Measurements from ENCODE around the gene MRPL36.
"Not testable (repeated sequence)": the region's sequence is repeated elsewhere in the genome, so short reads cannot be mapped to it uniquely, and the experiment has no call there.

MRPL36 gene

DNA sequence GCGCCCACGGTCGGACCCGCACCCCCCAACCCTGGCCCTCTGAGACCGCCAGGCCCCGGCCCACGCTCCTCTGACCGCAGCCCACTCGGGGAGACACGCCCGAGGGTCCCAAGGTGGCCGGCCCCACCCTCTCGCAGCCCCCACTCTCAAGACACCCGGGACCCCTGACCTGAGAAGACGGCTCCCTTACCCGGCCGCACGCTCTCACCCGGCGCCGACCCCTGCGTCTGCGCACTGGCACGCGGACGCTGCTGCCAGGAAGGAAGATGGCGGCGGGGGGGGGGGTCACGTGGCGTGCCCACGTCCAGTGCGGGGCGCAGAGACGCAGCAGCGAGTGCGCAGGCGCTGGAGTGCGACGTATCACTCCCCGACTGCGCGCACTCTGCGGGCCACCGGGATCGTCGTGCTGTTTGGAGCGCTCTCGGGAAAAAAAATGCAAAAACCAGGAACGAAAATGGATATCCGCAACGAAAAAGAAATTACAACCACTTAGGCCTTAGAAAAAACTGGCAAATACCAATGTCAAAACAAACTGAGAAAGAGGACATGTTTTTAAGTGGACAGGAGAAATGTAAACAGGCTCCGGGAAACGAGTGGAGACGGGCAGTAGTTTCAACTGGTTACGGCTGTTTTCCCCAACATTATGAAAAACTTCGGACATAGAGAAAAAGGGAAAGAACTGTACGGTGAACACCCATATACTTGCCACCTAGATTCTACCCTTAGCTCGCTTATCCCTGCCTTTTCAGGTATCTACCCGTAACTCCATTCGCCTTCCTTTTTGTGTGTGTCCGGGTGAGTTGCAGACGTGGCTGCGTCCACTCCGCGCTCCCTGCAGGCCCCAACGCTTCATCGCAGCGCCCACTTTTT lies at the start of gene MRPL36:
TSS of gene MRPL36 (minus strand) at position 236 of the 870 bp plus-strand sequence. CDS start 902 bp downstream, outside the sequence.
- peak; percentile 93 for DNase-seq

DNA sequence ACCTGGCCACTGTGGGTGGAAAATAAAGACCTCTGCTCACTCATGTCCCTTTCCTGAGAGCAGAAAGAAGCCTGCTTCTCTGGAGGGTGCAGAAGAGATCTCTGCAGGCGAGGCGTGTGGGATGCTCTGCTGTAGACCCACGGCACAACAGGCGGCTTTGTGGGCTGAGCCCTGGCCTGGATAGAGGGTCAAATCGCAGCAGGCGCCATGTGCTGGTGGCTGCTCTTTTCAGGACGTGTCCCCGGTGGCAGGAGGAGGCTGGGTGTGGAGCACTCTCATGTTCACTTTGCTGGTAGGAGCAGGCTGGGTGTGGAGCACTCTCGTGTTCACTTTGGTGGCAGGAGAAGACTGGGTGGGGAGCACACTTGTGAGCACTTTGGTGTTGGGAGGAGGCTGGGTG lies 48.0 kb upstream of the MRPL36 start:
- DNase-seq, result no peak

DNA sequence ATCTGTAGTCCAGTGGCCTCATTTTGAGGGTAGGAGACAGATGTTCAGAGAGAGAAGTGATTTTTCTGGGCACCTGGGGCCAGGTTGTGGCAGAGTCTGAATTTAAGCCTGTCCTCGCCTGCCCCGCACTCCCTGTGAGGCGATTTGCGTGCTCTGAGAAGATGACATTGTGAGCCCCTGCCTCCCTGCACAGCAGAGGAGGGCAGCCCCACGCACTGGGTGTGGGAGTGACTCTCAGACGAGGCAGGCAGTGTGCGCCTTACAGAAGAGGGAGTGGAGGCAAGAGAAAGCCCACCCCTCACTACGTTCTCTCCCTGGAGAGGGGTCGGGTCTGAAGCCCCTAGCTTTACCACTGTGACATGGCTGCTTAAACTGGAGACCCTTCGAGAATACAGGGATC lies 47.4 kb upstream of the MRPL36 start:
- no peak for DNase-seq

DNA sequence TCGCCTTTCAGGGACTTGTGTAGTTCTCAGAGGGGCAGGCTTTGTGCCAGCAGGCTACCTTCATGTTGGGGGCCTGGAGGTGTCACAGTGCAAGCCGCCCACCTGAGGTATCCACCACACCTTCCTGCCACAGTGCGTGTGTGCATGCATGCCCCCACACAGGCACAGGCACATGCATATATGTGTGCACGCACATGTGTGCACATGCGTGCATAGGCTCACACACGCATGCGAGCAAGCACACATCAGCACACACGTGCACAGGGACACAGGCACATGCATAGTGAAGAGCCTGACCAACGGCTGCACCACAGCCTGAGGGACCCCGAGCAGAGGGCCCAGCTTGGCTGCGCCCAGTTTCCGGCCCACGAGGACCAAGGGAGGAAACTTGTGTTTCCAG lies 46.9 kb upstream of the MRPL36 start:
- no peak for DNase-seq

GRCh38 chr5:1845696-1846095 lies 46.1 kb upstream of the MRPL36 start:
- no peak for DNase-seq

GRCh38 chr5:1844708-1845436 lies 45.2 kb upstream of the MRPL36 start:
- DNase-seq, result no peak

GRCh38 chr5:1843761-1844160 lies 44.1 kb upstream of the MRPL36 start:
- DNase-seq, result not testable (repeated sequence)

- DNase-seq, result no peak
These were observed 42.6 kb upstream of the MRPL36 start for GRCh38 chr5:1842004-1842819.

- no peak for DNase-seq
These were observed 41.3 kb upstream of the MRPL36 start for GRCh38 chr5:1840741-1841521.

DNA sequence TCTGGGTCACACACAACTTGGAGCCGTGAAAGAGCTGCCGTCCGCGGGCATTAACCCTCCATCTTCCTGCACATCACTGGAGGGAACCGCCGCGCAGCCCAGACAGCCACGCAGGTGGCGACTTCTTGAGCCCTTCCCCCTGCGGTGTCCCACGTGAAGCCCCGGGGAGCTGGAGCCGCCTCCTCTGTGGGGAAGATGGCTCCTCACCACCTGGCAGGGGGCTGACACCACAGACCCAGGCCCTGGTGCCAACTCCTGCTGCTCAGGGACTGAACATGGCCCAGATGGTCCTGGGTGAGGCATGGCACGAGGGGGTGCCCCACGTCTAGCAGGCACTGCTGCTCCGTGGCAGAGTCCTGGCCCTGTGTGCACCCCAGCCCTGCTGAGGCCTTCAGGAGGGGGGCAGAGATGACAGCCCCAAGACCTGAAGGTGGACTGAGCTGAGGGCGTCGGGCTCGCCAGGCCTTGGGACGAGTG lies 40.5 kb upstream of the MRPL36 start:
- DNase-seq, result no peak

- no peak for DNase-seq
These were observed 38.4 kb upstream of the MRPL36 start for GRCh38 chr5:1838013-1838412.

DNA sequence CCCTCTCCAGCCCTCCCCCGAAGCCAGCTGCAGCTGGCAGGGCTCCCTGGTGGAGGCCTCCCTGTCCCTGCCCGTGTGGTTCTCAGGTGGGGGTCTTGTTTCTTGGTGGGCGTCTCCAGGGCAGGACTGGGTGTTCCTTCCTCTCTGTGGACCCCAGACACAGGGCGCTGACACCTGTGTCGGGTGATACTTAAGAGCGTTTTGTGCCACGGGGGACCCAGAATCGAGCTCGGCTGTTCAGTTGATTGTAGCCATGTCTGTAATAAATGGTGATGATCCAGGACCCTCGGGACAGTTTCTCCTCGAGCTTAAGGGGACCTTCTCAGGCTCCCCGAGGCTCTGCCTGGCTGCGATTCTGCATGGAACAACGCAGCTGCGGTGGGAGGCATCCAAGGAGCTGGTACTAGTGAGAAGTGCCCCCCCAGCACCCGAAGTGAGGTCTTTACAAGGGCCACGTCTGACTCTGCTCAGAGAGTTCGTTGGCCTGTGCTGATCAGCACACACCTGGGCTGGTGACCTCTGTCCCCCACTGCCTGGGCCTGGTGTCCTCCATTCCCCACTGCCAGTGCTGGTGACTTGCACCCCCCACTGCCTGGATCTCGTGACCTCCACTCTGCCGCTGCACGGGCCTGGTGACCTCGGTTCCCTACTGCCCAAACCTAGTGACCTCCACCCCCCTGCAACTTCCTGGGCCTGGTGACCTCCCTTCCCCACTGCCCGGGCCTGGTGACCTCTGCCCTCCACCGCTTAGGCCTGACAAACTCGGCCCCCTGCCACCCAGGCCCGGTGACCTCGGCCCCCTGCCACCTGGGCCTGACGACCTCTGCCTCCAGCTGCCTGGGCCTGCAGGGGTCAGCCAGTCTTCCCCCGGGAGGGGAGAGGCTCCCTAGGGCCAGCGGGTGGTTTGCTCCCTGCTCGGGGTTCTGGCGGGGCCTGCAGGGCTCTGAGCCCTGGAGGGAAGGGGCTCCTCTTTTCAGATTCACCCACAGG lies 37.5 kb upstream of the MRPL36 start:
- DNase-seq, result no peak

GRCh38 chr5:1836176-1836890 lies 36.7 kb upstream of the MRPL36 start:
- DNase-seq, result no peak

GRCh38 chr5:1835431-1835830 lies 35.8 kb upstream of the MRPL36 start:
- no peak for DNase-seq

- DNase-seq, result no peak
These were observed 35.2 kb upstream of the MRPL36 start for GRCh38 chr5:1834721-1835429.

GRCh38 chr5:1834022-1834551 lies 34.5 kb upstream of the MRPL36 start:
- DNase-seq, result no peak

GRCh38 chr5:1833264-1834021 lies 33.8 kb upstream of the MRPL36 start:
- DNase-seq, result no peak

GRCh38 chr5:1832511-1833250 lies 33.0 kb upstream of the MRPL36 start:
- DNase-seq, result no peak
